GM18502 (cell line): ENCODE measurements around the gene BIRC3.
"Not testable (repeated sequence)": the region's sequence is repeated elsewhere in the genome, so short reads cannot be mapped to it uniquely, and the experiment has no call there.

ENCODE experiments used
- ATAC-seq: cut with Tn5 transposase; IDR thresholded peaks from one replicate; pipeline ENCODE4 v1.9.1; 2021; ENCODE audit warnings: mild to moderate bottlenecking; ENCODE audit not compliant: unreplicated experiment, poor library complexity

The BIRC3 gene

DNA sequence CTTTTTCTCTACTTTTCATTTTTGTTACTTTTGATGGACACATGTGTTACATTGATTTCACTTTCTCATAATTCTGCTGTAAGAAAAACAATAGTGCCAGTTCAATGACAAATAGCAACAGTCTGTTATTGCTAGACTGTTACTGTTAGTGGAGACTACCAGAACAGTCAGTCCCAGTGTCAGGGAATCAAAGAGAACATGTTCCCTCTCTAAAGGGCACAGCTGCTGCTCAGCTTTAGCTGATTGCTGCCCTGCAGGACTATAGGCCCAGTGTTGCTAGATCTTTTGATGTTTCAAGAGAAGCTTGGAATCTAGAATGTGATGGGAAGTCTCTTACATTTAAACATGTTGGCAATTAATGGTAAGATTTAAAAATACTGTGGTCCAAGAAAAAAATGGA is 3.4 kb downstream of the BIRC3 start:
- ATAC-seq = no peak

GRCh38 chr11:102322560-102322959 is 5.3 kb downstream of the BIRC3 start:
- ATAC-seq = no peak

- ATAC-seq = no peak
These were observed 6.4 kb downstream of the BIRC3 start for GRCh38 chr11:102323542-102324251.

DNA sequence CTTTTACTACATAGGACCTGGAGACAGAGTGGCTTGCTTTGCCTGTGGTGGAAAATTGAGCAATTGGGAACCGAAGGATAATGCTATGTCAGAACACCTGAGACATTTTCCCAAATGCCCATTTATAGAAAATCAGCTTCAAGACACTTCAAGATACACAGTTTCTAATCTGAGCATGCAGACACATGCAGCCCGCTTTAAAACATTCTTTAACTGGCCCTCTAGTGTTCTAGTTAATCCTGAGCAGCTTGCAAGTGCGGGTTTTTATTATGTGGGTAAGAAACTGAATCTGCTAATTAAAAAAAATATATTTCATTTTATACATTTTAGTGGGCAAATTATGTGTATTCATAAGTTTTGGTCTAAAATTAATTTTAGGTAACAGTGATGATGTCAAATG is 7.8 kb downstream of the BIRC3 start:
- no peak for ATAC-seq

- no peak for ATAC-seq
These were observed 11.5 kb downstream of the BIRC3 start for GRCh38 chr11:102328748-102329147.

DNA sequence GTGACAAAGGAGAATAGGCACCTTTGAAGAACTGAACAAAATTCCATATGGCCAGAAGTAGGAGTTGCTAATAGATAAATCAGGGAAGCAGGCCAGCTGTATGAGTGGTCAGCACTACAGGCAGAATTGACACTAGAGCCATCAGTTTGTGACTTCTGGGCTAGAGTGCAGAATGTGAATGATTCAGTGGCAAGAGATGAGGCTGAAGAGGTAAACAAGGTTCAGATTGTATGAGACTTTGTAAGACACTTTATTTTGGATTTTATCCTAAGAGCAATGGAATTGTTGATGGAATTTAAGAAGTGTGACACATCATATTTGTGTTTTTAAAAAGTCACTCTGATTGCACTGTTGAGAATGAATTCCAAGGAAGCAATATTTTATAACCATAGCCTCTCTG is 12.9 kb downstream of the BIRC3 start:
- no peak for ATAC-seq

DNA sequence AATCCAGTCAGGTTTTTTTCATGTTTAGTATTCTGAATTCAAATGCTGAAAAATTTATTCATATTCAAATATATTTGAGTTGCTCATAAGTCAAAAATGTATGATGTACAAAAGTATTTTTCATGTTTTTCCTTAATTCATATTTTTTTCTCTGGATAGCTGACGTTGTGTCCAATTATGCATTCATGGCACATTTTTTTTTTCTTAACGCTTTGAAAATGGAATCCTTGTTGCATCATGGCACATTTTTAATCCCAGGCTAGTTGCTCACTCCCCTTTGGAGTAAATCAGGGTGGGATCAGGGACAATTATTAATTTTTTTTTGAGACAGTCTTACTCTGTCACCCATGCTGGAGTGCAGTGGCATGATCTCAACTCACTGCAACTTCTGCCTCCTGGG is 14.1 kb downstream of the BIRC3 start:
- no peak for ATAC-seq

DNA sequence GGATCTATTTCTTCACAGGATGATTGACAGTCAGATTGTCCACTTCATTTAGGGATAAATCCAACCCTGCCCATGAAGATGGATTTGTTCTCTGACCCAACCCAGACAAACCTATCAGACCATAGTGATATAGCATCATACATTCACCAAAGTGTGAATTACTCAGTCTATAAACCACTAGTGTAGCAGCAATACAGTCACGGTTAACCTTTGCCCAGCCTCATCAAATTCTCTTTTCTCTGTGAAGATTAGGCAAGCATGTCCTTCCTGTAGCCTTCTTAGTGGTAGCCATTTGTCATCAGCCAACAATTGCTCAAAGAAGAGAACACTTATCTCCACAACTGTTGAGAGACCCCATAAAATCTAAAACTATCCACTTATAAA is 15.3 kb downstream of the BIRC3 start:
- ATAC-seq = no peak

DNA sequence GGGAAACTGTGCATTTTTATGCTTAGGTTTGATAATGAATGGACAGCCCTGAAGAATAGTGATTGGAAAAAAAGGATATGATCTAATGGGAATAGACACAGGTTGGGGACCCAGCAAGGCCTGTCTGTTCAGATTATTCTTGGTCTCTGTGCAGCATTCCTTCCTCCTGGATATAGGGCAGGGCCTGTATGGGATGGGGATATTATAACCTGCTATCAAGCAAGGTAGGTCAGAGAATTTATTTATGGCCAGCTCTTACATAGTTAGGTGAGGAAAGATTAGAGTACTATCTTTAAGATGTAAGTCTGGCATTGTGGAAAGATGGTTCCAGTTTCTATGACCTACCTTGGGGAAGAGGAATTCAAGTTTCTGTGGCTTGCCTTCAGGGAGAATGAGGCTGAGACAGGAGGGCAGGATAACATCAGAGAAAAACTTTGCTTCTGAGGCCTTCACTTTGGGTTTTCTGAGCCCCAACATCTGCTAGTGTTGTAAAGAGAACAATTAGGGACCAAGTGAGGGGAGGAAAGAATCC is 21.3 kb downstream of the BIRC3 start:
- ATAC-seq = no peak

DNA sequence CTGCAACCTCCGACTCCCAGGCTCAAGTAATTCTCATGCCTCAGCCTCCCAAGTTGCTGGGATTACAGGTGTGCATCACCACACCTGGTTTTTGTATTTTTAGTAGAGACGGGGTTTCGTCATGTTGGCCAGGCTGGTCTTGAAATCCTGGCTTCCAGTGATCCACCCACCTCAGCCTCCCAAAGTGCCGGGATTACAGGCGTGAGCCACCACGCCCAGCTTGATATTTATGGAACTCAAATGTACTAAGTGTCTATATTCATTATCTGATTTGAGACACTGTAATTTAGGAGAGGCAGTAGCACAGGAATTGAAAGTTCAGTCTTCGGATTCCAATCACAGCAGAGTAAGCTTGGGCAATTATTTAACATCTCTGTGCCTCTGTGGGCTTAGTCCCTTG is 24.0 kb downstream of the BIRC3 start:
- not testable (repeated sequence) for ATAC-seq

DNA sequence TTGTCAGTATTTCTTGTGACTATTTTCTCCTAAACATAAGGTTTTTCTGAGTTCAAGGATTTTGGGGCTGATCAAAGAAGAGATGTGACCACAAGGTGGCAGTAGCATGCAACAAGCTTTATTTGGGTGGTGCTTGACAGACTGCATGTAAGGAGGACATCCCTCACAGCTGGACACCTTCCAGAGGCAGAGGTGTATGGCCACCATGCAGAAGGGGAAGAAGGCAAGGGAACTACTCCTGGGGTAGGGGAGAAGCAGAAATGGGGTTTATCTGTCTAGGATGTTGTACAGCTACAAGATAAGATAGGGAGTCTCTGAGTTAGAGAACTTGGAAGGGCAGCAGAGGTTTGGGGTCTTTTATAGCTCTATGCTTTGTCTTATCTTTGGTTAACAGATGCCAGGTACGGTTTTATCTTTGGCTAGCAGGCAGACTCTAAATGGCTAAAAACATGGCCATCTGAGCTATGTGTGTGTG is 24.6 kb downstream of the BIRC3 start:
- peak; percentile 45 for ATAC-seq

DNA sequence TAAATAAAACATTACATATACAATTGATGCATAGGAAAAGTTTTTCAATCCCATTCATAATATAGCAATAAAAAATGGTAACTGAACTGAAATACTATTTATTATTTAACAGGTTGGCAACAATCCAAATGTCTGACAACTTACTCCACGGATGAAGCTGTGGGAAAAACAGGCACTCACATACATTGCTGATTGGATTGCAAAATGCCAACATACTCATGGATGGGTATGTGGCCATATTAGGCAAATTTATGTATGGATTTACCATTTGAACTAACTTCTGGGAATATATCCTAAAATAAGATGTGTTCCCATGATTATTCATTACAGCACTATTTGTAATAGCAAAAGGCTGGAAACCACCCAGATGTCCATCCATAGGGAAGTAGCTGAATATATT is 26.5 kb downstream of the BIRC3 start:
- no peak for ATAC-seq

DNA sequence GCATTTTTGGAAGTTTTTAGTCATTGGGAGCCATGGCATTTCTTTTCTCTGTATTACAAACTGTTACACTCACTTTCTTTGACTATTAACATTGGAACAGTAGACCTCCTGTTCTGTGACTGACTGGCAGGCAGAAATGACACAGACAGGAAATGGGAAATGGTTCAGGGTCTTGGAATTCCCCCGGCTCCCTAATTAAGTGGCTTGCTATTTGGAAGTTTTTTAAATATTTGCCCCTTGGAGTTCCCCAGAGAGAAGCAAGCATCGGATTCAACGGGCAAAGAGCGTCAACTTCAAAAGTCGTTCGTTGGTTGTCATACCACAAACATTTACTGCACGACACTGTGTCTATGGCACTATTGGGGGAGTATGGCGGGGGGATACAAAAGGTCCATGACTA is 28.6 kb downstream of the BIRC3 start:
- ATAC-seq = no peak

- no peak for ATAC-seq
These were observed 29.1 kb downstream of the BIRC3 start for GRCh38 chr11:102346456-102346747.

- ATAC-seq = peak; percentile 92
These were observed 29.6 kb downstream of the BIRC3 start, which contains the start of gene BIRC2 for GRCh38 chr11:102346748-102347461. Gene BIRC2, plus strand, starts transcription at chr11:102347214. Its CDS starts 2,641 bp downstream, at chr11:102349855.

GRCh38 chr11:102347462-102348370 is 30.4 kb downstream of the BIRC3 start:
- ATAC-seq = peak; percentile 27

DNA sequence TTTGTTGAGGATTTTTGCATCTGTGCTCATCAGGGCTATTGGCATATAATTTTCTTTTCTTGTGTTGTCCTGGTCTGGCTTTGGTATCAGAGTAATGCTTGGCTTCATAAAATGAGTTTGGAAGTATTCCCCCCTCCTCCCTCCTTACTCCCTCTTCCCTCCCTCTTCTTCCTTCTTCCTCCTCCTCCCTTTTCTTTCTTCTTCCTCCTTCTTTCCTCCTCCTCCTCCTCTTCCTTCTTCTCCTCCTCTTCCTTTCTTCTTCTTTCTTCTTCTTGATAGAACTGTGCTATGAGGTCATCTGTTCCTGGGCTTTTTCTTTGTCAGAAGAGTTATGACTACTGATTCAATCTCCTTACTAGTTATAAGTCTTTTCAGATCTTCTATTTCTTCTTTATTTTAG is 39.8 kb downstream of the BIRC3 start:
- no peak for ATAC-seq

- no peak for ATAC-seq
These were observed 42.1 kb downstream of the BIRC3 start for GRCh38 chr11:102359372-102359771.

DNA sequence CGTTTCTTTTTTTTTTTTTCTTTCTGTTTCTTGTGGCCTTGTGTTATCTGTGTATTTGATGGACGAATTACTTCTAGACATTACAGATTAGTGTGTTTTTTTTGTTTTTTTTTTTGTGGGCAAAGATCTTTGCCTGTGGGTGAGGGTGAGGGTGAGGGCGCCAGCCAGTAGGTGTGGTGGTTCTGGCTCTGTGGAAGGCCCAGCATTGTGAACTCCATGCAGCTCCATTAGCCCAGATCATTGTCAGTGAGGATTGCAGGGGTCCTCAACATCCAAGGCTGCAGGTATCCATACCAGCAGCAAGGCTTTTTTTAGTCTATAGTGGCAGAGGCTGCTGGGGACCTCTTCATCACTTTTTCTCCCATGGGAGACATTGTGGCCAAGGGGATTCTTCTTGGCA is 43.4 kb downstream of the BIRC3 start:
- ATAC-seq = no peak

GRCh38 chr11:102361086-102362031 is 44.1 kb downstream of the BIRC3 start:
- peak; percentile 92 for ATAC-seq
